Fibroblast of gingiva (primary cell): ENCODE measurements around the gene PAPOLB.

Experiments used
- DNase-seq: peaks from one replicate; pipeline ENCODE4 v3.0.0-alpha.2; 2011; ENCODE audit warnings: low read depth

The PAPOLB gene

GRCh38 chr7:4878336-4879335 is 16.8 kb upstream of the PAPOLB start:
- DNase-seq: peak; percentile 19

DNA sequence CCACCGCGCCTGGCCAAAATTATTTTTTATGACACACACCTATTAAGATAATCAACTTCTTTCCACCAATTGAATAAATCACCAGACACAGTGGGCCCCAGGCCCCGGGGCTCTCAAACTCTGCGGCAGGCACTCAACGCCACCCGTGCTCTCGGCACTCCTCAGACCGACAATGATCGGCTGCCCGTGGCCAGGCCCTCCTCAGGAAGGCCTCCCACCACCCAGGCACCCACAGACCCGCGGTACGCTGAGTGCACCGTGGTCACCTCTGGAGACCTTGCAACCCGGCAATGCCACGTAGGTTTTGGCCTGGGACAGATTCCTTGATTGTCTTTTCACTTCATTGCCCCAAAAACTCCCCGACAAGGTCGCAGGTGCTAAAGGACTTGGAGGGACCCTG is 14.8 kb upstream of the PAPOLB start:
- DNase-seq: no peak

- no peak for DNase-seq
These were observed 13.6 kb upstream of the PAPOLB start for GRCh38 chr7:4875391-4875790.

DNA sequence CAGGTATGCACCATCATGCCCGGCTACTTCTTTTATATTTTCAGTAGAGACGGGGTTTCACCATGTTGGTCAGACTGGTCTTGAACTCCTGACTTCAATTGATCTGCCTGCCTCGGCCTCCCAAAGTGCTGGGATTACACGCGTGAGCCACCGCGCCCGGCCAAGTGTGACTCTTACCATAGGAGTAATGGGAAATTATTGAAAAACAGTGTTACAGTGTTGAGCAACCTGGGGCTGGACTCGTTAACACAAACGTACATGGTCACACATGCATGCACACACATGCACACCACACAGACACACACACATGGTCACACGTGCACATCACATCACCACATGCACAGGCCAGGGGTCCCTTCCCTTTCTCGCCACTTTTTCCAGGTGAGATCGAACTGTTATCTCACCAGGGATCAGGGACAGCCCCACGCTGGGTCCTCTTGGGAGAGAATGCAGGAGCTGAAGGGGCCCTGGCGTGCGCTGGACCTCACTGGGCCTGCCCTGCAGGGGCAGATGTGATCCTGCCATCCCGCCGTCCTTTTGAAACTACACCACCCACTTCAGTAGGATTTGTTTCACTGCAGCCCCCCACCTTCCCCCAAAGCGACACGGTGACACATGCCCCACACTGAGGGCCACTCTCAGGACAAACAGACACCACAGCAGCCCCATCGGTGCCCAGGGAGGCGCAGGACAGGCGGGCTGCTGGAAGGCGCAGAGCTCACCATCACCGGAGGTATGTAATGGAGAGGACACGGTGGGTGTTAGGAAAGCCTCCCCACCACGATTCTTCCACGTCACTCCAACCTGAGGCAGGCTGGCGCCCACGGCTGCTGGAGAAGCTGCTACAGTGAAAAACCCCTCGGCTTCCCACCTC is 11.5 kb upstream of the PAPOLB start:
- no peak for DNase-seq

GRCh38 chr7:4871930-4872675 is 10.3 kb upstream of the PAPOLB start:
- no peak for DNase-seq

DNA sequence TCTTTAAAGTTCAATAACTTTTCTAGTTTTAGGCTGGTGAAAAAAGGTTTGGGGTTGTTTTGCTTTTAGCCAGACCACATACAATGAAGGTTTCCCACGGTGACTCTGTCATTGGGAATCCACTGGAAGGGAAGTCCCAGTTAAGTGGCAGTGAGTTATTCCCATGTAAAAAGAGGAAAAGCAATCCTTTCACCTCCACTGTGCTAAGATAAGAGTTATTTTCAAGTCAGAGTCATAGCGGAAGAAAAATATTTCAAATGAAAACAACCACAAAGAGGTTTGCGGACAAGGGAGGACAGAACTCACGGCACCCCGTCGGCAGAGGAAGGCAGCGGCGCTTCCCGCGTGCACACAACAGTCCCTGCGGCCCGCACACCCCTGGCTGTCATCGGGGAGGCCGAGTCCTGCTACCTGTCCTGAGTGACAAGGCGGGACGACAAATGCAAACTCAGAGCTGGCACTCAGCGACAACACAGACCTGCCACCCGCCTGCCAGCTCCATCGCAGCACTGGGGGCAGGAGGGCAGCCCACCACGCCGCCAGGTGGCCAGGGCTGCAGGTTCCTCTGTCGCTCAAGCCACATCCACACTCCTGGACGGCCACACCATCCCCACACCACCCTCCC is 9.3 kb upstream of the PAPOLB start:
- DNase-seq: no peak

- DNase-seq: no peak
These were observed 6.7 kb upstream of the PAPOLB start for GRCh38 chr7:4868493-4868892.

GRCh38 chr7:4866528-4867496 is 5.0 kb upstream of the PAPOLB start:
- DNase-seq: no peak

DNA sequence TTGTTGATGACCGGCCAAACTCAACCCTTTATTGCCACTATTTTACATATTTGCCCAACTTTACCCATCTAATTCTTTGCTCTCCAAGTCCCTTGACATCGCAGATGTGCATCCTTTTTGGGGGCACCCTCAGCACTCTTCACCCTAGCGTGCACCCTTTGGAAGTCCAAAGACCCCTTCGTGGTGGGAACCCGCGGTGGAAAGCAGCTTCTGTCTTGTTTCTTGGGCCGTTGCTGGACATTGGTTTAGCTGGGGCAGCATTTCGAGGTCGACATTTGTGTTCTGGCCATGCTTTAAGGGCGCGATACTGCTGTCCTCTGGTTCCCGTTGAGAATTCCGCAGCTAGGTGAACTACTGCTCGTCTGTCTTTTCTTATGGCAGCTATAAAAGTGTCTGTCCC is 326 bp upstream of the PAPOLB start:
- no peak for DNase-seq

GRCh38 chr7:4861227-4861626 is 603 bp downstream of the PAPOLB start:
- DNase-seq: no peak

DNA sequence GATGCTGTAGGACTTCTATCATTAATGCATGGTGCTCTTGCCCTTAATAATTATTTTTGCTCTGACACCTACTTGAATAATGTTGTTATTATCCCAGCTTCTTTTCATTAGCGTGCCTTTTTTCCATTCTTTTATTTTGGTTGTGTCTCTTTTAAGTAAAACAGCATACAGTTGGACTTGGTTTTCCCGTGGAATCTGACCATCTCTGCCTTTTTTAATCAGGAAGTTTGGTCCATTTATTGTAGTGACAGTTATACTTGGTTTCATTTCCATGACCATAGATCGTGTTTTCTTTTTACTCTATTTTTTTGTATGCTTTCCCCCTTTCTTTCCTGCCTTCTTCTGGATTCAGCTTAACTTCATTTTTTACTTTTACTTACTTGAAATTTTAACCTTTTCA is 4.6 kb downstream of the PAPOLB start:
- no peak for DNase-seq

DNA sequence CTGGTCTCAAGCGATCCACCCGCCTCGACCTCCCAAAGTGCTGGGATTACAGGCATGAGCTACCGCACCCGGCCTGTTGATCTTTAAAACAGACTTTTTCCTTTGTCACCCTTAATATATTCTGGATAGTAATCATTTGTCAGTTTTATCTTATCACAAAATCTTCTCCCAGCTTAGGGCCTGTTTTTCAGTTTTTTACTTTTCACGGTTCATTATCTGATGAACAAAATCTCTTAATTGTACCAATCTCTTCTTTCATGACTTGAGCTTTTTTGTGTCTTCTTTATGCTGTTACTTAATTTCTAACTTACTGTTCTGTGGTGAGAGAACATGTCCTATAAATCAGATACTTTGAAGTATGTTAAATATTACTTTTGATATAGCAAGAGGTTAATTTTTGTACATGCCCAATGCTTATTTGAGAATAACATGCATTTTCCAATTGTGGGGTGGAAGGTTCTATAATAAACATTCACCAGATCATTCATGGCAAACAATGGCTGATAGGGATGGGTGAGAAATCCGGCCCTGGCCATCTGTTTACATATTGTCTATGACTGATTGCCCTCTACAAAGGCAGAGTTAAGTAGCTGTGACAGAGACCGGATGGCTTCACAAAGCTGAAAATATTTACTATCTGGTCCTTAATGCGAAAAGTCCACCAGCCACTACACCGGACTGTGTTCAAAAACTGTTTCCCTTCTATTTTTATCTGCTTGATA is 5.3 kb downstream of the PAPOLB start:
- DNase-seq: no peak

DNA sequence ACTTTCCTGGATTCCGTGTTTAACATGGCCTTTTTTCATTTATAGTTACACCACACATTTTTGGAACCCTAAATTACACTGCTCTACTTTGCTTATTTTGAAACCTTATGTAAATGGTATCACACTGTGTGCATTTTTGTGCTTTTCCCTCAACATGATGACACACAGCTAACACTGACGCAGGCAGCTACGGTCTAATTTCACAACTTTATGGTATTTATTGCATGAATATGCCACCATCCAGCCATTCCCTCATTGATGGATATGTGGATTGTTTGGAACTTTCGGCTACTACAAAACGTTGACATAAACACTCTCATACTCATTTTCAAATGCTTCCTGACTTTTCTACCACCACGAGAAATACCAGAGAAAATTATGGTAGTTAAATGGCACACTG is 6.9 kb downstream of the PAPOLB start:
- no peak for DNase-seq

- no peak for DNase-seq
These were observed 10.1 kb downstream of the PAPOLB start for GRCh38 chr7:4851459-4852422.

GRCh38 chr7:4850262-4850795 is 11.5 kb downstream of the PAPOLB start:
- DNase-seq: no peak

DNA sequence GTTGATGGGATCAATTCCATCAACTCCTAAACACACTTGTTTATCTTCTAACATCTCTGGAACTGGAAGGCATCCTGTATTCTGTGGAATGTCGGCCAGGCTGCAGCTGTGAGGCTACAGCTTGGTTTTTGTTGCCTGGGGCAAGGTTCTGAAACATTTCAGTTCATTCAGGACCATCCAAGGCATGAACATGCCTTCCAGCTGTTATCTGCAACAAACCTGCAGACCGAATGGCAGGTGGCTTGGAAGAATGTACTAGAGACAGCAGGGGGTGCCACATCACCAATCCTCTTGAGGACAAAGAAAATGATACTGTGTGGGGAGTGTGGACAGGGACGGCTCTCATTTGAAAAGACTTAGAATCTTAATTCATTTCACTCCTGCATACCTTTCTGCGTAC is 12.4 kb downstream of the PAPOLB start:
- DNase-seq: peak; percentile 22

- peak; percentile 28 for DNase-seq
These were observed 16.1 kb downstream of the PAPOLB start for GRCh38 chr7:4845740-4846142.

DNA sequence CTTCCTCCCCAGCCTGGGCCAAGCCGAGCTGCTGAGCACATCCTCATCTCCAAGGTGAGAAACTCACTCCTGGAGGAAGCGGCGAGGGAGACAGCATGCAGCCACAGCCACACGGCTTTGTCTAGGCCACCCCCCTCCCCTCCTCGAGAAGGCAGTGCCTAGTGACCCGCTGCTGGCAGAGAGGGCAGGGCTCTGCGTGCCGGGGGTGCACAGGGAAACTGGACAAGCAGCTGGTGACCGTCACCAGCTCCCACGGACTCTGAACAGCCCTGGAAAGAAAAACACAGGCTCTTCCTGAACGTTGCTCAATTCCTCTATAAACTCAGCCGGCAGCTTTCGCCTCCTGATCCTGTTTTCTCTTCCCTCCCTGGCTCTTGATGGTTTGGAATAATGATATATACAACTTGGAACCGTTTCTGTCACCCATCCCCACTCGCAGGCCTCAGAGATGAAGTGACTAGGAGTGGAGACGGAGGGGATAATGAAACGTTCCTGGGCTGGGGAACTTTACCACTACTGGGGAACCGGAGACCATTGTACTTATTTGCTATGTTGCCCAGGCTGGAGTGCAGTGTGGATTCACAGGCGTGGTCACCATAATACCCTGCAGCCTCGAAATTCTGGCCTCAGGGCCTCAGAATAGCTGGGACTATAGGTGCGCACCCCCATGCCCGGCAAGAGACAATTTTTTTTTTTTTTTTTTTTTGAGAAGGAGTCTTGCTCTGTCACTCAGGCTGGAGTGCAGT is 19.3 kb downstream of the PAPOLB start:
- DNase-seq: no peak
